C4-2B (cell line): ENCODE results near the gene FAHD2A.
"Not testable (repeated sequence)": the region's sequence is repeated elsewhere in the genome, so short reads cannot be mapped to it uniquely, and the experiment has no call there.

ENCODE experiments used
- CTCF ChIP-seq: fragments of 450-650 bp; conservative IDR thresholded peaks from 2 replicates; pipeline ENCODE4 v1.5.1; 2017; ENCODE audit warnings: mild to moderate bottlenecking
- ZFX ChIP-seq: fragments of 450-650 bp; IDR thresholded peaks from 2 replicates; pipeline ENCODE4 v1.6.1; 2017

DNA sequence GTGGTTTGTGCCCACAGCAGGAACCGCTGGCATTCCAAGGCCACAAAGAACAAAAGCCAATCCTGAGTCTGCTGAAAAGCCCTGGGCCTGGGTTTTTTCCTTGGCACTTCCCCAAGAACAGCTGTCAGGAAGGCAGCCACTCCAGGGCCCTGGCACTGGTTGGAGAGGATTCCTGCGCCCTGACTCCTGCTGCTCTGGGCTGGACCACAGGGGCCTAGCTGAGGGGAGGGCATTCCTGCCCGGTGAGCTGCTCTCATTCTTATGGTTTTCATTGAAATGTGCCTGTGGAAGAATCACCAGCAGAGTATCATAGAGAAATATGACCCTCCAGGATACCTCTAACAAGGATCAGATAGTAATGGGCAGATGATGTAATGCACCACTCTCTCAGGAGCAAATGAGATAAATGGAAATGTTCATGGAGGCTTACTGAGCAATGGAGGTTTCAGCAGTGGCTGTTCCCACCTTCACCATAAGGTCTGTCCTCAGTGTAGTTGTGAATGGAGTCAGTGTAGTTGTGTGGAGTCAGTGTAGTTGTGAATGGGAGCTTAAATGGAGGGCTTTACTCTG lies 32.1 kb downstream of the FAHD2A start:
- not testable (repeated sequence) for TF ChIP-seq CTCF, ZFX
